Measurements from ENCODE around the gene ZFP36L2.

DNA sequence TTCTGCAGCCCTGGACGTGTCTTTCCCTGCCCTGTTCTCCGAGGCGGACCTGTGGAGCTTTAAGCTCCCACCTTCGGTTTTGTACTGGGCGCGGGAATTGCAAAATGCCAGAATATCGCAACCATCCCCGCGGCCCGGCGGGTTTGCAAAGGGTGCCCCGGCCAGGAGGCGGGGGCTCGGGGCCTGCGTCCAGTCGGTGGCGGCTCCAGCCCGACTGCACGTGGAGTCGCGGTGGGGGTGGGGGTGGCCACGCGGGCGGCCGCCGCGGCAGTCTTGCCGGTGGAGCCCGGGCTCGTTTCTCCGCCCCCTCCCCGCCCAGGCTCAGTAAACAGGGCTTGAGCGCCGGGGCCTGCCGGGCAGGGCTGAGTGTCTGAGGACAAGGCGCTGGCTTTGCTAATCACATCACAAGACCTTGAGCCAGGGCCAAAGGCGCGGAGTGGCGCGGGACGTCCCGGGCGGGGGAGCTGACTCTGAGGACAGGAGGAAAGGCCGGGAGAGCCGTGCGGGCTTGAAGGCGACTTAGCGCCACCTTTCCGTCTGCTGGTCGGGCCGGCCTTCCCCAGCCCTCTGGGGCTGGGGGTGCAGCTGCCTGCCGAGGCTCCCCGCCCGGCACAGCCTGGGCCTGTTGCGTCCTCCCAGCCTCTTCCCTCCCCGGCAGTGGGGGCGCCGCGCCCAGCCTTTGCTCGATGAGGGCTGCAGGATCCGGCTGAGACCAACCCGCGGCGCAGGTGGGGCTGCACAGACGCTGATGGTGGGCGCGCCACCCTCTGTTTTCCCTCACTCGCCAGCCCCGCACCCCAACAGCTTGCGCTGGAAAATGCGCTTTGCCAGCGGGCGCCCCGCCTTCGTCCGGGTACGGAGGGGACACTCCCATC is 786 bp upstream of the ZFP36L2 start:
- TF ChIP-seq POLR2A (IDR thresholded peaks at IDR 0.05), result no peak
- TF ChIP-seq, protein P1, sequence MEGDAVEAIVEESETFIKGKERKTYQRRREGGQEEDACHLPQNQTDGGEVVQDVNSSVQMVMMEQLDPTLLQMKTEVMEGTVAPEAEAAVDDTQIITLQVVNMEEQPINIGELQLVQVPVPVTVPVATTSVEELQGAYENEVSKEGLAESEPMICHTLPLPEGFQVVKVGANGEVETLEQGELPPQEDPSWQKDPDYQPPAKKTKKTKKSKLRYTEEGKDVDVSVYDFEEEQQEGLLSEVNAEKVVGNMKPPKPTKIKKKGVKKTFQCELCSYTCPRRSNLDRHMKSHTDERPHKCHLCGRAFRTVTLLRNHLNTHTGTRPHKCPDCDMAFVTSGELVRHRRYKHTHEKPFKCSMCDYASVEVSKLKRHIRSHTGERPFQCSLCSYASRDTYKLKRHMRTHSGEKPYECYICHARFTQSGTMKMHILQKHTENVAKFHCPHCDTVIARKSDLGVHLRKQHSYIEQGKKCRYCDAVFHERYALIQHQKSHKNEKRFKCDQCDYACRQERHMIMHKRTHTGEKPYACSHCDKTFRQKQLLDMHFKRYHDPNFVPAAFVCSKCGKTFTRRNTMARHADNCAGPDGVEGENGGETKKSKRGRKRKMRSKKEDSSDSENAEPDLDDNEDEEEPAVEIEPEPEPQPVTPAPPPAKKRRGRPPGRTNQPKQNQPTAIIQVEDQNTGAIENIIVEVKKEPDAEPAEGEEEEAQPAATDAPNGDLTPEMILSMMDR (IDR thresholded peaks at IDR 0.05), result no peak

Data from right lobe of liver (tissue), 4 donors.